HepG2 (cell line): ENCODE measurements around the gene SETD3. TPM values are rescaled to one million over a fixed set of nuclear protein-coding genes. Genes with fewer than 3 reads are reported as not detected.

ENCODE experiments used
- ATAC-seq: fragments of 200-7000 bp; cut with Tn5 transposase; 3 replicates; pipeline ENCODE4 v1.9.1; 2020; ENCODE audit warnings: mild to moderate bottlenecking, moderate library complexity
- BruUV-seq: library from RNA; stranded (reverse); fragments of 400-500 nt; replicated peaks from 2 replicates; lab custom pipeline; 2021; lab: Mats Ljungman, UMichigan
- CTCF ChIA-PET: fragments of 300-600 bp; formaldehyde crosslinking; extraction: SDS; loops from one replicate; lab custom pipeline; 2021; ENCODE audit warnings: low total read pairs, inconsistent platforms, low intra/inter-chr PET ratio; lab: Yijun Ruan, JAX
- POLR2A ChIA-PET: fragments of 350-600 bp; sonication (Branson Sonifier 250); formaldehyde crosslinking; loops from one replicate; lab custom pipeline; 2020; ENCODE audit warnings: antibody characterized with exemption, inconsistent platforms; lab: Yijun Ruan, JAX
- DNase-seq: peaks from one replicate; pipeline ENCODE4 v3.0.0-alpha.2; 2015; ENCODE audit warnings: low spot score
- FAIRE-seq: peaks from 3 replicates; lab custom pipeline; 2011; peaks lifted over from hg19 to GRCh38; lab: Jason Lieb, UNC
- H2AFZ ChIP-seq: one replicate; pipeline ENCODE4 v1.6.1; 2011; ENCODE audit warnings: low read length, inconsistent platforms
- H3K27ac ChIP-seq: fragments of 300-600 bp; 3 replicates; pipeline ENCODE4 v1.8.0; 2011; ENCODE audit warnings: mixed run types, mild to moderate bottlenecking, mixed read lengths, low read length, inconsistent platforms; ENCODE audit not compliant: insufficient read depth; ENCODE audit errors: extremely low read length
- H3K27me3 ChIP-seq, 2 experiments: fragments of 200-600 bp in 1 of 2; 2 replicates in 1 of 2; 3 replicates in 1 of 2; pipeline versions ENCODE4 v1.6.0 to v1.8.0; 2011; ENCODE audit warnings: low read length in 2 of 2, mild to moderate bottlenecking in 2 of 2, moderate library complexity in 2 of 2, inconsistent platforms in 1 of 2; ENCODE audit not compliant: insufficient read depth in 2 of 2, control insufficient read depth in 1 of 2
- H3K36me3 ChIP-seq, 2 experiments: fragments of 200-600 bp in 1 of 2; replicated peaks in 1 of 2; 2 replicates in 1 of 2; 3 replicates in 1 of 2; pipeline versions ENCODE4 v1.5.1 to v1.8.0; 2011; ENCODE audit warnings: low read length in 2 of 2, inconsistent platforms in 1 of 2; ENCODE audit not compliant: insufficient read depth in 2 of 2, control insufficient read depth in 1 of 2
- H3K4me1 ChIP-seq: 2 replicates; pipeline ENCODE4 v1.5.1; 2012; ENCODE audit warnings: low read length, inconsistent platforms; ENCODE audit not compliant: insufficient read depth
- H3K4me2 ChIP-seq: 2 replicates; pipeline ENCODE4 v1.6.0; 2011; ENCODE audit warnings: low read depth, low read length, inconsistent platforms
- H3K4me3 ChIP-seq, 3 experiments: fragments of 200-600 bp in 1 of 3; sonication (generic), shearing (Covaris generic) in 1 of 3; replicated peaks in 1 of 3; 2 replicates each; pipeline ENCODE4 v1.5.1; 2011 to 2016; ENCODE audit warnings: low read length in 3 of 3, inconsistent platforms in 2 of 3, low read depth in 2 of 3, mild to moderate bottlenecking in 2 of 3, control low read depth in 1 of 3, mixed read lengths in 1 of 3; ENCODE audit not compliant: insufficient read depth in 1 of 3
- H3K79me2 ChIP-seq: one replicate; pipeline ENCODE4 v1.6.1; 2011; ENCODE audit warnings: low read length, inconsistent platforms; ENCODE audit not compliant: insufficient read depth
- H3K9ac ChIP-seq: 2 replicates; pipeline ENCODE4 v1.6.0; 2011; ENCODE audit warnings: mild to moderate bottlenecking, low read depth, low read length, inconsistent platforms; ENCODE audit not compliant: insufficient read depth
- H3K9me3 ChIP-seq: 2 replicates; pipeline ENCODE4 v1.5.1; 2012; ENCODE audit warnings: mild to moderate bottlenecking, low read length
- H4K20me1 ChIP-seq: 2 replicates; pipeline ENCODE4 v1.6.0; 2011; ENCODE audit warnings: inconsistent platforms, mild to moderate bottlenecking, low read length, moderate library complexity; ENCODE audit not compliant: insufficient read depth
- BHLHE40 ChIP-seq: IDR thresholded peaks from 2 replicates; pipeline ENCODE4 v1.6.1; 2011; ENCODE audit warnings: low read length, improper control_type of control experiment
- CHCHD3 ChIP-seq: sonication (generic); formaldehyde crosslinking; IDR thresholded peaks from 2 replicates; pipeline ENCODE4 v1.8.0; 2022; ENCODE audit warnings: mild to moderate bottlenecking, missing genetic modification reagents, moderate library complexity
- ELF4 ChIP-seq: sonication (generic); formaldehyde crosslinking; IDR thresholded peaks from 2 replicates; pipeline ENCODE4 v1.5.0; 2020; ENCODE audit warnings: missing genetic modification reagents, mild to moderate bottlenecking, moderate library complexity, borderline replicate concordance
- GPN1 ChIP-seq: sonication (generic); formaldehyde crosslinking; IDR thresholded peaks from 2 replicates; pipeline ENCODE4 v1.5.1; 2020; ENCODE audit warnings: missing genetic modification reagents, borderline replicate concordance
- HDAC1 ChIP-seq: sonication (generic); formaldehyde crosslinking; IDR thresholded peaks from 2 replicates; pipeline ENCODE4 v1.5.1; 2020; ENCODE audit warnings: mild to moderate bottlenecking, missing genetic modification reagents
- IRF9 ChIP-seq: sonication (generic); formaldehyde crosslinking; IDR thresholded peaks from 2 replicates; pipeline ENCODE4 v1.8.0; 2022; ENCODE audit warnings: missing genetic modification reagents, mild to moderate bottlenecking, borderline replicate concordance
- SATB2 ChIP-seq: sonication (generic); formaldehyde crosslinking; IDR thresholded peaks from 2 replicates; pipeline ENCODE4 v1.5.0; 2020; ENCODE audit warnings: missing genetic modification reagents
- SRF ChIP-seq: IDR thresholded peaks from 2 replicates; pipeline ENCODE4 v1.6.1; 2011; ENCODE audit warnings: mild to moderate bottlenecking, low read depth, low read length, moderate library complexity
- ZFP36L2 ChIP-seq: sonication (generic); formaldehyde crosslinking; IDR thresholded peaks from 2 replicates; pipeline ENCODE4 v1.4.0; 2020; ENCODE audit warnings: missing genetic modification reagents
- ZNF180 ChIP-seq: sonication (generic); formaldehyde crosslinking; IDR thresholded peaks from 2 replicates; pipeline ENCODE4 v1.4.0; 2020; ENCODE audit warnings: low read depth, missing genetic modification reagents, borderline replicate concordance
- ZUFSP ChIP-seq: sonication (generic); formaldehyde crosslinking; IDR thresholded peaks from 2 replicates; pipeline ENCODE4 v1.9.0; 2021; ENCODE audit warnings: missing genetic modification reagents, mild to moderate bottlenecking, borderline replicate concordance
- WGBS: methylation state at CpG from one replicate; pipeline ENCODE4 v1.1.6; 2017; ENCODE audit warnings: low lambda C conversion rate; 5-methylcytosine and 5-hydroxymethylcytosine counted together
- in situ Hi-C: cut with HindIII; loops from 2 replicates; pipeline ENCODE4 v1.10.0; 2017; ENCODE audit warnings: low pct_unique_long_range_greater_than_20kb; ENCODE audit not compliant: extremely low pct_ligation_motif_present
- intact Hi-C: fragments of 100-400 bp; cut with micrococcal nuclease; formaldehyde crosslinking; loops from one replicate; pipeline ENCODE4 v1.10.0; 2022; ENCODE audit not compliant: unreplicated experiment
- polyA plus RNA-seq, 8 experiments: library from polyadenylated mRNA; depleted of rRNA in 3 of 8; stranded (reverse) in 7 of 8; unstranded in 1 of 8; fragments of >200 nt; fragmentation: Illumina TruSeq in 4 of 8; extraction: Trizol in 4 of 8; gene quantifications; 2 replicates each; pipeline versions ENCODE4 v1.2.1 to v1.2.3, GENCODE V29; 2011 to 2016; ENCODE audit warnings: low read depth in 4 of 8, missing spikeins in 1 of 8, mixed read lengths in 1 of 8; ENCODE audit not compliant: insufficient read depth in 1 of 8
- total RNA-seq, 5 experiments: library from RNA; depleted of rRNA; stranded (reverse); fragments of >200 nt; fragmentation: Illumina TruSeq; extraction: Trizol; gene quantifications; 2 replicates each; pipeline ENCODE4 v1.2.3, GENCODE V29; 2016; ENCODE audit warnings: low read depth in 1 of 5
- TF ChIP-seq, protein P1 (sequence below): sonication (generic); formaldehyde crosslinking; IDR thresholded peaks from 2 replicates; pipeline ENCODE4 v1.5.0; 2020; ENCODE audit warnings: missing genetic modification reagents
- TF ChIP-seq, protein P2 (sequence below): sonication (generic); formaldehyde crosslinking; IDR thresholded peaks from 2 replicates; pipeline ENCODE4 v1.5.1; 2020; ENCODE audit warnings: mild to moderate bottlenecking, missing genetic modification reagents, moderate library complexity
- TF ChIP-seq, protein P3 (sequence below): sonication (generic); formaldehyde crosslinking; IDR thresholded peaks from 2 replicates; pipeline ENCODE4; 2020; ENCODE audit warnings: missing genetic modification reagents, mild to moderate bottlenecking, borderline replicate concordance

The SETD3 gene
- total and polyA plus RNA-seq, 2 of the 13 experiments (the other 11 are each of a cell fraction or from before 2014, with no cell fraction given): 30.3 to 67.1 TPM

DNA sequence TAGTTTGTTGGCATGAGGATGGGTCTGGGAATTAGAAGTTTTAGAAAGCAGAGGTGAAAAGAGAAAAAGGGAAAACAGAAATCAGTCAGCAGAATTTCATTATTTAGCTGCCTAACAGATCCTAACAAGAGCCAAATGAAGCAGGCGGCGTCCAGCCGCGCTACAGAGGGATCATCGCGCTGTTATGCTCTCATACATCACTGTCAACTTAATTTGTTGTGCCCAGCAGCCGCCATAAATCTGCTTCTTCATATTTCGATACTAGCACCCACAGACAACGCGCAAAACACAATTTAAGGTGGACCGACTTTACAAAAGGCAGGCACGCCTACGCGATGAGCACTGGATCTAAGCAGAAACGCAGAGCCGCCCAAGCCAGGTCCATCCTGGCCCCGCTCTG, 66.7 kb downstream of the SETD3 start:
- CTCF ChIA-PET: interaction anchor here (2.7 to 3.3 kb wide), 2 partner anchors 21 to 25 kb away, joined by 13 to 21 read pairs; no protein-coding TSS in a partner anchor
- Histone ChIP-seq H3K9me3 (no peaks in the 10 kb centered on the region), H3K4me2 (no peak overlapping the region), H3K36me3 (peaks cover 10 to 28% of the 10 kb centered on the region in 2 experiments; a peak in 4 of 5 replicates), H3K27me3 (no peaks in the 10 kb centered on the region), H3K9ac (no peak overlapping the region), H3K4me3 (no peak overlapping the region), H3K27ac (no peak overlapping the region), H4K20me1 (no peaks in the 10 kb centered on the region), H3K4me1 (peaks cover 4% of the 10 kb centered on the region; the same call in 1 of the 2 replicates), H2AFZ (no peak overlapping the region), H3K79me2 (no peaks in the 10 kb centered on the region)
- intact Hi-C loops: loop anchor here (2.0 kb wide), 1 partner anchor 141 kb away; the partner anchor contains the start of gene BCL11B
- DNase-seq: no peak
- POLR2A ChIA-PET: no interaction called here
- TF ChIP-seq, protein P1, sequence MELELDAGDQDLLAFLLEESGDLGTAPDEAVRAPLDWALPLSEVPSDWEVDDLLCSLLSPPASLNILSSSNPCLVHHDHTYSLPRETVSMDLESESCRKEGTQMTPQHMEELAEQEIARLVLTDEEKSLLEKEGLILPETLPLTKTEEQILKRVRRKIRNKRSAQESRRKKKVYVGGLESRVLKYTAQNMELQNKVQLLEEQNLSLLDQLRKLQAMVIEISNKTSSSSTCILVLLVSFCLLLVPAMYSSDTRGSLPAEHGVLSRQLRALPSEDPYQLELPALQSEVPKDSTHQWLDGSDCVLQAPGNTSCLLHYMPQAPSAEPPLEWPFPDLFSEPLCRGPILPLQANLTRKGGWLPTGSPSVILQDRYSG (CRISPR knock-in tag): no peak
- TF ChIP-seq ELF4 (no peak), SATB2 (CRISPR knock-in tag) (no peak), ZUFSP (CRISPR knock-in tag) (no peak), CHCHD3 (CRISPR knock-in tag) (no peak), BHLHE40 (no peak), ZFP36L2 (CRISPR knock-in tag) (no peak), HDAC1 (no peak), GPN1 (CRISPR knock-in tag) (no peak), IRF9 (CRISPR knock-in tag) (no peak), SRF (no peak), ZNF180 (CRISPR knock-in tag) (no peak)
- TF ChIP-seq, protein P2, sequence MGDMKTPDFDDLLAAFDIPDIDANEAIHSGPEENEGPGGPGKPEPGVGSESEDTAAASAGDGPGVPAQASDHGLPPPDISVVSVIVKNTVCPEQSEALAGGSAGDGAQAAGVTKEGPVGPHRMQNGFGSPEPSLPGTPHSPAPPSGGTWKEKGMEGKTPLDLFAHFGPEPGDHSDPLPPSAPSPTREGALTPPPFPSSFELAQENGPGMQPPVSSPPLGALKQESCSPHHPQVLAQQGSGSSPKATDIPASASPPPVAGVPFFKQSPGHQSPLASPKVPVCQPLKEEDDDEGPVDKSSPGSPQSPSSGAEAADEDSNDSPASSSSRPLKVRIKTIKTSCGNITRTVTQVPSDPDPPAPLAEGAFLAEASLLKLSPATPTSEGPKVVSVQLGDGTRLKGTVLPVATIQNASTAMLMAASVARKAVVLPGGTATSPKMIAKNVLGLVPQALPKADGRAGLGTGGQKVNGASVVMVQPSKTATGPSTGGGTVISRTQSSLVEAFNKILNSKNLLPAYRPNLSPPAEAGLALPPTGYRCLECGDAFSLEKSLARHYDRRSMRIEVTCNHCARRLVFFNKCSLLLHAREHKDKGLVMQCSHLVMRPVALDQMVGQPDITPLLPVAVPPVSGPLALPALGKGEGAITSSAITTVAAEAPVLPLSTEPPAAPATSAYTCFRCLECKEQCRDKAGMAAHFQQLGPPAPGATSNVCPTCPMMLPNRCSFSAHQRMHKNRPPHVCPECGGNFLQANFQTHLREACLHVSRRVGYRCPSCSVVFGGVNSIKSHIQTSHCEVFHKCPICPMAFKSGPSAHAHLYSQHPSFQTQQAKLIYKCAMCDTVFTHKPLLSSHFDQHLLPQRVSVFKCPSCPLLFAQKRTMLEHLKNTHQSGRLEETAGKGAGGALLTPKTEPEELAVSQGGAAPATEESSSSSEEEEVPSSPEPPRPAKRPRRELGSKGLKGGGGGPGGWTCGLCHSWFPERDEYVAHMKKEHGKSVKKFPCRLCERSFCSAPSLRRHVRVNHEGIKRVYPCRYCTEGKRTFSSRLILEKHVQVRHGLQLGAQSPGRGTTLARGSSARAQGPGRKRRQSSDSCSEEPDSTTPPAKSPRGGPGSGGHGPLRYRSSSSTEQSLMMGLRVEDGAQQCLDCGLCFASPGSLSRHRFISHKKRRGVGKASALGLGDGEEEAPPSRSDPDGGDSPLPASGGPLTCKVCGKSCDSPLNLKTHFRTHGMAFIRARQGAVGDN (CRISPR knock-in tag): no peak
- TF ChIP-seq, protein P3, sequence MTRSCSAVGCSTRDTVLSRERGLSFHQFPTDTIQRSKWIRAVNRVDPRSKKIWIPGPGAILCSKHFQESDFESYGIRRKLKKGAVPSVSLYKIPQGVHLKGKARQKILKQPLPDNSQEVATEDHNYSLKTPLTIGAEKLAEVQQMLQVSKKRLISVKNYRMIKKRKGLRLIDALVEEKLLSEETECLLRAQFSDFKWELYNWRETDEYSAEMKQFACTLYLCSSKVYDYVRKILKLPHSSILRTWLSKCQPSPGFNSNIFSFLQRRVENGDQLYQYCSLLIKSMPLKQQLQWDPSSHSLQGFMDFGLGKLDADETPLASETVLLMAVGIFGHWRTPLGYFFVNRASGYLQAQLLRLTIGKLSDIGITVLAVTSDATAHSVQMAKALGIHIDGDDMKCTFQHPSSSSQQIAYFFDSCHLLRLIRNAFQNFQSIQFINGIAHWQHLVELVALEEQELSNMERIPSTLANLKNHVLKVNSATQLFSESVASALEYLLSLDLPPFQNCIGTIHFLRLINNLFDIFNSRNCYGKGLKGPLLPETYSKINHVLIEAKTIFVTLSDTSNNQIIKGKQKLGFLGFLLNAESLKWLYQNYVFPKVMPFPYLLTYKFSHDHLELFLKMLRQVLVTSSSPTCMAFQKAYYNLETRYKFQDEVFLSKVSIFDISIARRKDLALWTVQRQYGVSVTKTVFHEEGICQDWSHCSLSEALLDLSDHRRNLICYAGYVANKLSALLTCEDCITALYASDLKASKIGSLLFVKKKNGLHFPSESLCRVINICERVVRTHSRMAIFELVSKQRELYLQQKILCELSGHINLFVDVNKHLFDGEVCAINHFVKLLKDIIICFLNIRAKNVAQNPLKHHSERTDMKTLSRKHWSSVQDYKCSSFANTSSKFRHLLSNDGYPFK: no peak
- WGBS: 96% methylated on average over 17 of the region's 17 CpGs
- in situ Hi-C loops: no loop called here
- no TSS peak for BruUV-seq
- no peak for ATAC-seq
- FAIRE-seq: no peak
